H1 (cell line): Measurements from ENCODE around the gene CHD5. TPM values are rescaled to one million over a fixed set of nuclear protein-coding genes. Genes with fewer than 3 reads are reported as not detected.
A peak's percentile ranks its signal among the peaks of the same experiment; 100 is the strongest.

Experiments used
- ASH2L ChIP-seq: fragments of 200-600, 300-600 bp; sonication (generic); IDR thresholded peaks from one replicate; pipeline ENCODE4 v1.7.1; 2017; ENCODE audit warnings: low read length
- BCL11A ChIP-seq, 2 experiments: IDR thresholded peaks; one replicate each; pipeline ENCODE4 v1.6.1; 2011; ENCODE audit warnings: low read depth in 2 of 2, low read length in 2 of 2, mild to moderate bottlenecking in 2 of 2
- CHD1 ChIP-seq: IDR thresholded peaks from 2 replicates; pipeline ENCODE4 v1.6.1; 2012; ENCODE audit warnings: low read depth, low read length, improper control_type of control experiment
- CHD2 ChIP-seq: IDR thresholded peaks from 2 replicates; pipeline ENCODE4 v1.6.1; 2012; ENCODE audit warnings: low read length, improper control_type of control experiment
- CTCF ChIP-seq, 3 experiments: IDR thresholded peaks; 1 replicate in 2 of 3; 2 replicates in 1 of 3; pipeline versions ENCODE4 v1.5.1 to v1.6.1; 2011; ENCODE audit warnings: low read length in 3 of 3, mild to moderate bottlenecking in 3 of 3, inconsistent platforms in 2 of 3, low read depth in 1 of 3, moderate library complexity in 1 of 3; ENCODE audit not compliant: insufficient read depth in 1 of 3; ENCODE audit errors: control extremely low read depth in 1 of 3
- E2F6 ChIP-seq: IDR thresholded peaks from 2 replicates; pipeline ENCODE4 v1.6.1; 2012; ENCODE audit warnings: inconsistent platforms
- EP300 ChIP-seq, 2 experiments: IDR thresholded peaks; 1 replicate in 1 of 2; 2 replicates in 1 of 2; pipeline ENCODE4 v1.6.1; 2011 to 2012; ENCODE audit warnings: low read depth in 2 of 2, low read length in 2 of 2, mild to moderate bottlenecking in 2 of 2, borderline replicate concordance in 1 of 2, inconsistent platforms in 1 of 2, moderate library complexity in 1 of 2
- GTF2F1 ChIP-seq: IDR thresholded peaks from 2 replicates; pipeline ENCODE4 v1.6.1; 2012; ENCODE audit warnings: low read depth, low read length, improper control_type of control experiment, borderline replicate concordance
- HDAC6 ChIP-seq: IDR thresholded peaks from one replicate; pipeline ENCODE4 v1.7.1; 2012; ENCODE audit warnings: low read depth, mild to moderate bottlenecking, inconsistent platforms, low read length, moderate library complexity
- JUN ChIP-seq: IDR thresholded peaks from 2 replicates; pipeline ENCODE4 v1.6.1; 2011; ENCODE audit warnings: low read depth, mild to moderate bottlenecking, improper control_type of control experiment, low read length
- KDM4A ChIP-seq: IDR thresholded peaks from one replicate; pipeline ENCODE4 v1.7.1; 2012; ENCODE audit warnings: low read depth, mild to moderate bottlenecking, moderate library complexity, low read length, inconsistent platforms; ENCODE audit not compliant: severe bottlenecking
- KDM5A ChIP-seq: fragments of 200-600 bp; IDR thresholded peaks from 2 replicates; pipeline ENCODE4 v1.7.1; 2012; ENCODE audit warnings: mild to moderate bottlenecking, low read length, inconsistent platforms, mixed read lengths
- NRF1 ChIP-seq: IDR thresholded peaks from 2 replicates; pipeline ENCODE4 v1.6.1; 2011; ENCODE audit warnings: mild to moderate bottlenecking, low read depth, low read length, improper control_type of control experiment
- RAD21 ChIP-seq, 2 experiments: IDR thresholded peaks in 1 of 2; conservative IDR thresholded peaks in 1 of 2; 2 replicates each; pipeline ENCODE4 v1.6.1; 2011; ENCODE audit warnings: low read depth in 2 of 2, low read length in 2 of 2, improper control_type of control experiment in 1 of 2, inconsistent platforms in 1 of 2, mild to moderate bottlenecking in 1 of 2, moderate library complexity in 1 of 2
- RBBP5 ChIP-seq: IDR thresholded peaks from 2 replicates; pipeline ENCODE4 v1.7.1; 2012; ENCODE audit warnings: low read depth, mild to moderate bottlenecking, inconsistent platforms, low read length, moderate library complexity, borderline replicate concordance
- SP4 ChIP-seq: IDR thresholded peaks from 2 replicates; pipeline ENCODE4 v1.6.1; 2012; ENCODE audit warnings: low read length, inconsistent platforms
- TAF7 ChIP-seq: optimal IDR thresholded peaks from 2 replicates; pipeline ENCODE3; 2011; ENCODE audit warnings: low read depth, mild to moderate bottlenecking, inconsistent platforms, low read length, moderate library complexity, borderline replicate concordance
- ZNF274 ChIP-seq: IDR thresholded peaks from 2 replicates; pipeline ENCODE4 v1.7.0; 2012; ENCODE audit warnings: low read length, borderline replicate concordance; ENCODE audit errors: extremely low read depth
- polyA plus RNA-seq, 7 experiments: library from polyadenylated mRNA; depleted of rRNA in 3 of 7; stranded (reverse) in 5 of 7; unstranded in 2 of 7; fragments of >200 nt in 5 of 7; fragments of 200-250 nt in 2 of 7; gene quantifications; 1 replicate in 5 of 7; 2 replicates in 1 of 7; 4 replicates in 1 of 7; pipeline versions ENCODE4 v1.2.1 to v1.2.3, GENCODE V29; 2011 to 2013; ENCODE audit warnings: missing spikeins in 2 of 7, mixed read lengths in 2 of 7
- total RNA-seq: library from RNA; stranded (reverse); fragmentation: NEBNext Ultra II Directional; extraction: Animal tissue kit (Norgen Biotek cat#: 25700); gene quantifications from 2 replicates; pipeline ENCODE4 v1.2.1, GENCODE V29; 2021
- TF ChIP-seq, protein P1 (sequence below): IDR thresholded peaks from 2 replicates; pipeline ENCODE4 v1.6.1; 2012; ENCODE audit warnings: inconsistent platforms

CHD5 gene
- total and polyA plus RNA-seq, 2 of the 8 experiments (the other 6 are each of a cell fraction or from before 2014, with no cell fraction given), result 0.42 to 1.8 TPM

DNA sequence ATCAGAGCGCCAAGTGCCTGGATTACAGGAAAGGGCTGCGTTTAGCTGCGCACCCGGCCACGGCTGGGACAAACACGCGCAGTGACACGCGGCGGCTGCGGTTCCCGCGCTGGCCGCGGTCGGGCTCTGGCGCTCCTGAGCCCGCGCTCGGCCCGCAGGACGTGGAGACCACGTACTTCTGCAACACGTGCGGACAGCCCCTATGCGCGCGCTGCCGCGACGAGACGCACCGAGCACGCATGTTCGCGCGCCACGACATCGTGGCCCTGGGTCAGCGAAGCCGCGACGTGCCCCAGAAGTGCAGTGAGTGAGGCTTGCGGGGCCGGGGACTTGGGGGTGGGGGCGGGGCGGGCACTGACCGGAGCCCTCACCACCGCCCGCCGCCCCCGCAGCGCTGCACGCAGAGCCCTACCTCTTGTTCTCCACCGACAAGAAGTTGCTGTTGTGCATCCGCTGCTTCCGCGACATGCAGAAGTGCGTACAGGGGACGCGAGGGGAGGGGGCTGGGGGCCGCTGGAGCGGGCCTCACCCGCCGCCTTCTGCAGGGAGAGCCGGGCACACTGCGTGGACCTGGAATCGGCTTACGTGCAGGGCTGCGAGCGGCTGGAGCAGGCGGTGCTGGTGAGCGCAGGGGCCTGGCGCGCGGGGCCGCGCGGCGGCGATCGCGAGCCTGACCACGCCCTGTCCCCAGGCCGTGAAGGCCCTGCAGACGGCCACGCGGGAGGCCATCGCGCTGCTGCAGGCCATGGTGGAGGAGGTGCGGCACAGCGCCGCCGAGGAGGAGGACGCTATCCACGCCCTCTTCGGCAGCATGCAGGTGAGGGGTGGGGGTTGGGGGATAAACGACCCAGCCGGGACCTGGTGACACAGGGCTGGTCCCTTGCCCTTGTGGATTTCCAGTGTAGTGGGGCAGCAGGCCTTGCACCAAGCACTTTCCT lies 28.9 kb upstream of the CHD5 start (continued):
- no peak for TF ChIP-seq BCL11A (IDR thresholded peaks at IDR 0.05; ENCODE audit: low read depth in 2 of 2, low read length in 2 of 2)
- TF ChIP-seq JUN, result no peak
- TF ChIP-seq, protein P1, sequence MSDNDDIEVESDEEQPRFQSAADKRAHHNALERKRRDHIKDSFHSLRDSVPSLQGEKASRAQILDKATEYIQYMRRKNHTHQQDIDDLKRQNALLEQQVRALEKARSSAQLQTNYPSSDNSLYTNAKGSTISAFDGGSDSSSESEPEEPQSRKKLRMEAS, result peak; percentile 91
- TF ChIP-seq E2F6, result peak; percentile 88
- TF ChIP-seq ASH2L, result no peak
- no peak; a peak in 1 of 4 replicates for TF ChIP-seq RAD21 (IDR thresholded peaks at IDR 0.05 in 1 of 2, conservative IDR thresholded peaks at IDR 0.05 in 1 of 2; ENCODE audit: low read depth in 2 of 2, low read length in 2 of 2)
- TF ChIP-seq GTF2F1, result no peak
- no peak for TF ChIP-seq NRF1
- TF ChIP-seq CHD1, result no peak
- no peak for TF ChIP-seq ZNF274
- TF ChIP-seq HDAC6, result no peak
- TF ChIP-seq EP300 (IDR thresholded peaks at IDR 0.05; ENCODE audit: borderline replicate concordance in 1 of 2, low read depth in 2 of 2, low read length in 2 of 2), result no peak
- TF ChIP-seq CHD2, result no peak
- TF ChIP-seq KDM5A, result no peak
- peak in 2 of 3 experiments; percentile 34 to 55; a peak in 3 of 4 replicates for TF ChIP-seq CTCF (IDR thresholded peaks at IDR 0.05; ENCODE audit: control extremely low read depth in 1 of 3, insufficient read depth in 1 of 3, low read depth in 1 of 3, low read length in 3 of 3)
- TF ChIP-seq SP4, result no peak
- peak; percentile 63 for TF ChIP-seq KDM4A
- no peak for TF ChIP-seq TAF7
- TF ChIP-seq RBBP5, result 0 out of 2 replicates have a peak, but pooled peaks have one; percentile 35
